ENCODE measurements around the gene THEM4.

GRCh38 chr1:151885479-151885878, 23.8 kb downstream of the THEM4 start:
- TF ChIP-seq CTCF (IDR thresholded peaks at IDR 0.05), result no peak
- no peak for TF ChIP-seq POLR2A (IDR thresholded peaks at IDR 0.05)

Data from testis (tissue), 2 donors.